PC-3 (cell line): Measurements from ENCODE around the gene TMEM212. TPM values are rescaled to one million over a fixed set of nuclear protein-coding genes. Genes with fewer than 3 reads are reported as not detected.

Source experiments
- ATAC-seq: fragments of 200-7000 bp; cut with Tn5 transposase; 2 replicates; pipeline ENCODE4 v1.9.1; 2020; ENCODE audit warnings: mild to moderate bottlenecking, moderate library complexity
- BruUV-seq: library from RNA; stranded (reverse); fragments of 400-500 nt; replicated peaks from 2 replicates; lab custom pipeline; 2021; lab: Mats Ljungman, UMichigan
- CTCF ChIA-PET: fragments of 300-600 bp; sonication (Branson Sonifier 250); formaldehyde crosslinking; loops from one replicate; lab custom pipeline; 2022; ENCODE audit warnings: antibody characterized with exemption; lab: Charles Lee
- POLR2A ChIA-PET: fragments of 300-600 bp; sonication (Branson Sonifier 250); formaldehyde crosslinking; loops from one replicate; lab custom pipeline; 2022; ENCODE audit warnings: antibody characterized with exemption; ENCODE audit not compliant: unreplicated experiment; lab: Charles Lee
- DNase-seq: peaks from one replicate; pipeline ENCODE4 v3.0.0-alpha.2; 2015
- H2AFZ ChIP-seq: fragments of 300-600 bp; sonication (generic); 2 replicates; pipeline ENCODE4 v1.6.0; 2016; ENCODE audit warnings: antibody characterized with exemption, low read length
- H3F3A ChIP-seq: fragments of 300-600 bp; sonication (generic); one replicate; pipeline ENCODE4 v1.6.0; 2017; ENCODE audit warnings: antibody characterized with exemption, low read length, control low read depth, mild to moderate bottlenecking; ENCODE audit not compliant: unreplicated experiment
- H3K27ac ChIP-seq: fragments of 300-600 bp; sonication (generic); 2 replicates; pipeline ENCODE4 v1.5.1; 2016; ENCODE audit warnings: mild to moderate bottlenecking, low read length
- H3K27me3 ChIP-seq: fragments of 300-600 bp; sonication (generic); 2 replicates; pipeline ENCODE4 v1.6.1; 2016; ENCODE audit warnings: low read length, mixed read lengths
- H3K36me3 ChIP-seq: fragments of 300-600 bp; sonication (generic); 2 replicates; pipeline ENCODE4 v1.6.1; 2016; ENCODE audit warnings: low read depth, mixed run types, low read length, mixed read lengths
- H3K4me1 ChIP-seq: fragments of 300-600 bp; sonication (generic); 2 replicates; pipeline ENCODE4 v1.5.1; 2016; ENCODE audit warnings: low read length; ENCODE audit not compliant: insufficient read depth
- H3K4me2 ChIP-seq: fragments of 300-600 bp; sonication (generic); 2 replicates; pipeline ENCODE4 v1.6.0; 2016; ENCODE audit warnings: low read length
- H3K4me3 ChIP-seq: fragments of 300-600 bp; sonication (generic); 2 replicates; pipeline ENCODE4 v1.5.1; 2016; ENCODE audit warnings: mild to moderate bottlenecking, low read length, mixed read lengths
- H3K79me2 ChIP-seq: fragments of 300-600 bp; sonication (generic); 2 replicates; pipeline ENCODE4 v1.6.1; 2017; ENCODE audit warnings: low read length, mixed read lengths
- H3K9ac ChIP-seq: fragments of 300-600 bp; sonication (generic); 2 replicates; pipeline ENCODE4 v1.6.0; 2016; ENCODE audit warnings: mild to moderate bottlenecking, low read length
- H3K9me2 ChIP-seq: fragments of 300-600 bp; sonication (generic); replicated peaks from 2 replicates; pipeline ENCODE4 v1.6.1; 2016; ENCODE audit warnings: mixed run types, low read length, mixed read lengths
- H3K9me3 ChIP-seq: fragments of 300-600 bp; sonication (generic); 2 replicates; pipeline ENCODE4 v1.6.1; 2016; ENCODE audit warnings: low read length, mixed read lengths
- H4K20me1 ChIP-seq: fragments of 300-600 bp; sonication (generic); 2 replicates; pipeline ENCODE4 v1.6.1; 2016; ENCODE audit warnings: low read length, mixed read lengths
- EZH2 ChIP-seq: fragments of 300-600 bp; sonication (generic); IDR thresholded peaks from one replicate; pipeline ENCODE4 v1.6.1; 2017; ENCODE audit warnings: antibody characterized with exemption, mild to moderate bottlenecking, low read length; ENCODE audit not compliant: unreplicated experiment
- EZH2phosphoT487 ChIP-seq: fragments of 300-600 bp; sonication (generic); IDR thresholded peaks from 2 replicates; pipeline ENCODE4 v1.6.1; 2018; ENCODE audit warnings: mild to moderate bottlenecking, antibody characterized with exemption, low read length, borderline replicate concordance
- intact Hi-C: fragments of 100-400 bp; cut with micrococcal nuclease; formaldehyde crosslinking; loops from 2 replicates; pipeline ENCODE4 v1.9.0; 2023
- total RNA-seq: library from RNA; depleted of rRNA; stranded (reverse); fragments of >200 nt; gene quantifications from 2 replicates; pipeline ENCODE4 v1.2.3, GENCODE V29; 2014
- TF ChIP-seq, protein P1 (sequence below): fragments of 300-600 bp; sonication (generic); conservative IDR thresholded peaks from 2 replicates; pipeline ENCODE4 v1.5.1; 2017; ENCODE audit warnings: antibody characterized with exemption, low read depth, mild to moderate bottlenecking, low read length

The TMEM212 gene
- total RNA-seq, 1 experiment from 2014 or later: not detected

GRCh38 chr3:171840811-171841619 is 2.1 kb upstream of the TMEM212 start:
- TF ChIP-seq EZH2phosphoT487: no peak
- TF ChIP-seq, protein P1, sequence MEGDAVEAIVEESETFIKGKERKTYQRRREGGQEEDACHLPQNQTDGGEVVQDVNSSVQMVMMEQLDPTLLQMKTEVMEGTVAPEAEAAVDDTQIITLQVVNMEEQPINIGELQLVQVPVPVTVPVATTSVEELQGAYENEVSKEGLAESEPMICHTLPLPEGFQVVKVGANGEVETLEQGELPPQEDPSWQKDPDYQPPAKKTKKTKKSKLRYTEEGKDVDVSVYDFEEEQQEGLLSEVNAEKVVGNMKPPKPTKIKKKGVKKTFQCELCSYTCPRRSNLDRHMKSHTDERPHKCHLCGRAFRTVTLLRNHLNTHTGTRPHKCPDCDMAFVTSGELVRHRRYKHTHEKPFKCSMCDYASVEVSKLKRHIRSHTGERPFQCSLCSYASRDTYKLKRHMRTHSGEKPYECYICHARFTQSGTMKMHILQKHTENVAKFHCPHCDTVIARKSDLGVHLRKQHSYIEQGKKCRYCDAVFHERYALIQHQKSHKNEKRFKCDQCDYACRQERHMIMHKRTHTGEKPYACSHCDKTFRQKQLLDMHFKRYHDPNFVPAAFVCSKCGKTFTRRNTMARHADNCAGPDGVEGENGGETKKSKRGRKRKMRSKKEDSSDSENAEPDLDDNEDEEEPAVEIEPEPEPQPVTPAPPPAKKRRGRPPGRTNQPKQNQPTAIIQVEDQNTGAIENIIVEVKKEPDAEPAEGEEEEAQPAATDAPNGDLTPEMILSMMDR: no peak
- no peak for TF ChIP-seq EZH2
- Histone ChIP-seq H3K27me3 (no peaks in the 10 kb centered on the region), H3K36me3 (no peaks in the 10 kb centered on the region), H3K9me3 (no peaks in the 10 kb centered on the region), H3F3A (no peaks in the 10 kb centered on the region), H3K9ac (no peak overlapping the region), H3K27ac (no peak overlapping the region), H3K4me1 (peaks cover 3% of the 10 kb centered on the region; the same call in 1 of the 2 replicates), H3K79me2 (no peaks in the 10 kb centered on the region), H3K4me2 (no peak overlapping the region), H2AFZ (0 out of 2 replicates have a peak overlapping the region, but pooled peaks have one; percentile 27), H4K20me1 (no peaks in the 10 kb centered on the region), H3K9me2 (no peaks in the 10 kb centered on the region), H3K4me3 (no peak overlapping the region)
- DNase-seq: no peak
- CTCF ChIA-PET: no interaction called here
- POLR2A ChIA-PET: no interaction called here
- intact Hi-C loops: no loop called here
- BruUV-seq: no TSS peak
- ATAC-seq: no peak

DNA sequence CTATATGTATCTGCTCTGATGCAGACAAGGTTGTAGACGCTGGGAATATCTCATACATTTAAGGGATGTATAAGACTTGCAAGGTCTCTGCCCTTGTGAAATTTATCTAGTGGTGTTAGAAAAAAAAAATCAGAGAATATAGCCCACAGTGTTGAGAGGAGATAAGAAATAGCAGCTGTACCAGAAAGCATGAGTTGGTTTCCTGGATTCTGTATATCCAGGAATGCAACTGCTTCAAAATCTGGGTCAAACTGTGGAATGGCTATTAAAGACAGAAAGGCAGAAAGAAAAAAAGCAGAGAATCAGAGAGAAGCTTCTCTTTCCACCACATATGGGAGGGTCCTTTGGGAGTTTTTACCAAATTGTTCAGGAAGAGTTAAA is 1.5 kb upstream of the TMEM212 start:
- CTCF ChIA-PET: no interaction called here
- POLR2A ChIA-PET: no interaction called here

More for the DNA sequence above, 1.5 kb upstream of the TMEM212 start:
- H3K79me2 ChIP-seq: no peaks in the 10 kb centered on the region
- no peaks in the 10 kb centered on the region for H3K9me3 ChIP-seq
- H3K9me2 ChIP-seq: no peaks in the 10 kb centered on the region
- DNase-seq (no peak), ATAC-seq (no peak)
- H3K4me1 ChIP-seq: peaks cover 3% of the 10 kb centered on the region; the same call in 1 of the 2 replicates
- H3F3A ChIP-seq: no peaks in the 10 kb centered on the region
- no peaks in the 10 kb centered on the region for H3K27me3 ChIP-seq
- BruUV-seq: no TSS peak
- no peak overlapping the region for H3K4me3 ChIP-seq
- H3K27ac ChIP-seq: no peak overlapping the region
- no peak overlapping the region for H3K4me2 ChIP-seq
- intact Hi-C loops: no loop called here
- H3K36me3 ChIP-seq: no peaks in the 10 kb centered on the region
- H4K20me1 ChIP-seq: no peaks in the 10 kb centered on the region
- TF ChIP-seq EZH2 (no peak), EZH2phosphoT487 (no peak)
- TF ChIP-seq, protein P1: no peak
- H2AFZ ChIP-seq: no peak overlapping the region
- no peak overlapping the region for H3K9ac ChIP-seq
